Peyer's patch (tissue), 4 donors: ENCODE measurements around the gene TCF25. TPM values are rescaled to one million over a fixed set of nuclear protein-coding genes. Genes with fewer than 3 reads are reported as not detected.
A peak's percentile ranks its signal among the peaks of the same experiment; 100 is the strongest.
"Not testable (repeated sequence)": the region's sequence is repeated elsewhere in the genome, so short reads cannot be mapped to it uniquely, and the experiment has no call there.

Experiments
- DNase-seq, 3 donors: peaks; one replicate each; pipeline ENCODE4 v3.0.0-alpha.2; 2017 to 2019
- H3K27ac ChIP-seq, 4 donors: fragments of 200-600 bp; sonication (generic); one replicate each; pipeline ENCODE4 v1.5.1; 2016 to 2019
- H3K27me3 ChIP-seq, 2 donors: fragments of 200-600 bp; sonication (generic); one replicate each; pipeline ENCODE4 v1.5.1; 2019
- H3K36me3 ChIP-seq, 3 donors: fragments of 200-600 bp; sonication (generic); one replicate each; pipeline ENCODE4 v1.5.1; 2016 to 2019
- H3K4me1 ChIP-seq, 4 donors: fragments of 200-600 bp; sonication (generic); one replicate each; pipeline ENCODE4 v1.5.1; 2016 to 2019
- H3K4me3 ChIP-seq, 4 donors: fragments of 200-600 bp; sonication (generic); 1 replicate in 3 of 4; 2 replicates in 1 of 4; pipeline ENCODE4 v1.5.1; 2016 to 2019; ENCODE audit warnings: mild to moderate bottlenecking in 1 of 4
- H3K9me3 ChIP-seq, 4 donors: fragments of 200-600 bp; sonication (generic); one replicate each; pipeline ENCODE4 v1.5.1; 2016 to 2019; ENCODE audit warnings: mild to moderate bottlenecking in 1 of 4
- CTCF ChIP-seq, 6 experiments: fragments of 450-650 bp in 4 of 6; fragments of 200-600 bp in 2 of 6; sonication (generic) in 1 of 6; IDR thresholded peaks; one replicate each; pipeline ENCODE4 v1.5.1; 2017 to 2019; ENCODE audit warnings: antibody characterized with exemption in 6 of 6, mild to moderate bottlenecking in 3 of 6, moderate library complexity in 1 of 6
- POLR2A ChIP-seq, 2 donors: fragments of 450-650 bp; IDR thresholded peaks; one replicate each; pipeline ENCODE4 v1.5.1; 2017; ENCODE audit warnings: antibody characterized with exemption in 2 of 2, mild to moderate bottlenecking in 2 of 2, moderate library complexity in 2 of 2
- total RNA-seq, 4 donors: library from RNA; depleted of rRNA; stranded (reverse); fragments of >200 nt; gene quantifications; one replicate each; pipeline ENCODE4 v1.1.0, GENCODE V29; 2016

TCF25 gene
- total RNA-seq, 4 donors from 2014 or later, result 247 to 946 (median 371) TPM

GRCh38 chr16:89869911-89870310 lies 3.5 kb upstream of the TCF25 start:
- no peak for TF ChIP-seq CTCF (IDR thresholded peaks at IDR 0.05)
- no peak for TF ChIP-seq POLR2A (IDR thresholded peaks at IDR 0.05)
- Histone ChIP-seq H3K4me1 (peaks cover 0 to 15% (median 2%) of the 10 kb centered on the region in 4 donors), H3K4me3 (no peak overlapping the region), H3K27ac (no peak overlapping the region), H3K27me3 (no peaks in the 10 kb centered on the region), H3K36me3 (peaks cover 0 to 21% (median 0%) of the 10 kb centered on the region in 3 donors), H3K9me3 (peaks cover 0 to 5% (median 0%) of the 10 kb centered on the region in 4 donors)
- no peak for DNase-seq

- no peak for DNase-seq
- no peak for TF ChIP-seq POLR2A (IDR thresholded peaks at IDR 0.05)
- TF ChIP-seq CTCF (IDR thresholded peaks at IDR 0.05), result no peak
- Histone ChIP-seq H3K4me1 (peaks cover 0 to 18% (median 2%) of the 10 kb centered on the region in 4 donors), H3K9me3 (peaks cover 0 to 5% (median 0%) of the 10 kb centered on the region in 4 donors), H3K4me3 (no peak overlapping the region), H3K27ac (no peak overlapping the region), H3K27me3 (no peaks in the 10 kb centered on the region), H3K36me3 (peaks cover 0 to 23% (median 0%) of the 10 kb centered on the region in 3 donors)
Observed at GRCh38 chr16:89870440-89870839, 3.0 kb upstream of the TCF25 start.

GRCh38 chr16:89871895-89872294 lies 1.5 kb upstream of the TCF25 start:
- peak overlapping the region in 1 of 4 donors; percentile 100 for H3K27ac ChIP-seq
- H3K27me3 ChIP-seq, result no peaks in the 10 kb centered on the region
- H3K4me3 ChIP-seq, result no peak overlapping the region
- peaks cover 0 to 18% (median 2%) of the 10 kb centered on the region in 4 donors for H3K4me1 ChIP-seq
- H3K36me3 ChIP-seq, result peaks cover 0 to 20% (median 0%) of the 10 kb centered on the region in 3 donors
- peaks cover 0 to 5% (median 0%) of the 10 kb centered on the region in 4 donors for H3K9me3 ChIP-seq
- TF ChIP-seq CTCF (IDR thresholded peaks at IDR 0.05) (no peak), POLR2A (IDR thresholded peaks at IDR 0.05) (no peak)
- no peak for DNase-seq

- H3K36me3 ChIP-seq, result peaks cover 0 to 21% (median 0%) of the 10 kb centered on the region in 3 donors
- peaks cover 0 to 18% (median 2%) of the 10 kb centered on the region in 4 donors for H3K4me1 ChIP-seq
Observed at GRCh38 chr16:89873972-89874689, 739 bp downstream of the TCF25 start.

GRCh38 chr16:89879123-89879522 lies 5.7 kb downstream of the TCF25 start:
- not testable (repeated sequence) for H3K4me1 ChIP-seq, H3K9me3 ChIP-seq, DNase-seq, H3K27me3 ChIP-seq, H3K4me3 ChIP-seq, H3K27ac ChIP-seq
- peaks cover 0 to 65% (median 4%) of the 10 kb centered on the region in 3 donors for H3K36me3 ChIP-seq

More at GRCh38 chr16:89873972-89874689, 739 bp downstream of the TCF25 start:
- peak overlapping the region; percentile 62 to 96 (median 90) for H3K4me3 ChIP-seq
- H3K9me3 ChIP-seq, result no peaks in the 10 kb centered on the region
- no peaks in the 10 kb centered on the region for H3K27me3 ChIP-seq
- H3K27ac ChIP-seq, result peak overlapping the region; percentile 96 to 100 (median 100)
- peak; percentile 96 to 99 (median 98) for DNase-seq
- TF ChIP-seq POLR2A (IDR thresholded peaks at IDR 0.05) (no peak), CTCF (IDR thresholded peaks at IDR 0.05) (no peak)
